ENCODE results near the gene SAMD3. TPM values are rescaled to one million over a fixed set of nuclear protein-coding genes. Genes with fewer than 3 reads are reported as not detected.

SAMD3 gene
- total and polyA plus RNA-seq, 2 experiments from 2014 or later = 3.8 to 4.9 TPM

- Histone ChIP-seq H3K4me3 (no peak overlapping the region), H3K27me3 (ENCODE audit: insufficient read depth) (no peaks in the 10 kb centered on the region), H4K20me1 (replicated peaks; ENCODE audit: insufficient read depth) (no peaks in the 10 kb centered on the region), H2AFZ (no peak overlapping the region), H3K9me2 (ENCODE audit: insufficient read depth) (no peaks in the 10 kb centered on the region), H3K36me3 (ENCODE audit: insufficient read depth) (no peaks in the 10 kb centered on the region), H3K4me2 (no peak overlapping the region), H3K79me2 (replicated peaks; ENCODE audit: insufficient read depth) (no peaks in the 10 kb centered on the region), H3K27ac (ENCODE audit: low read depth) (no peak overlapping the region), H3K4me1 (ENCODE audit: insufficient read depth) (no peaks in the 10 kb centered on the region), H3F3A (replicated peaks; ENCODE audit: low read depth) (no peaks in the 10 kb centered on the region)
- Mint-ChIP-seq H3K4me3 (no peak overlapping the region), H3K27ac (no peak overlapping the region), H3K27me3 (ENCODE audit: insufficient read depth, low read depth, poor library complexity) (peaks cover 1% of the 10 kb centered on the region), H3K9me3 (peaks cover 34% of the 10 kb centered on the region), H3K36me3 (ENCODE audit: low read depth) (peaks cover 37% of the 10 kb centered on the region), H3K4me1 (no peaks in the 10 kb centered on the region)
- no peak for TF ChIP-seq CREB1 (CRISPR knock-in tag; IDR thresholded peaks at IDR 0.05; ENCODE audit: low read depth)
- no peak for TF ChIP-seq EZH2phosphoT487 (IDR thresholded peaks at IDR 0.05; ENCODE audit: unreplicated experiment)
- no peak for TF ChIP-seq STAT1 (IDR thresholded peaks at IDR 0.05; ENCODE audit: unreplicated experiment)
- no peak for TF ChIP-seq EZH2 (IDR thresholded peaks at IDR 0.05; ENCODE audit: low read depth, unreplicated experiment)
- TF ChIP-seq, protein P1, sequence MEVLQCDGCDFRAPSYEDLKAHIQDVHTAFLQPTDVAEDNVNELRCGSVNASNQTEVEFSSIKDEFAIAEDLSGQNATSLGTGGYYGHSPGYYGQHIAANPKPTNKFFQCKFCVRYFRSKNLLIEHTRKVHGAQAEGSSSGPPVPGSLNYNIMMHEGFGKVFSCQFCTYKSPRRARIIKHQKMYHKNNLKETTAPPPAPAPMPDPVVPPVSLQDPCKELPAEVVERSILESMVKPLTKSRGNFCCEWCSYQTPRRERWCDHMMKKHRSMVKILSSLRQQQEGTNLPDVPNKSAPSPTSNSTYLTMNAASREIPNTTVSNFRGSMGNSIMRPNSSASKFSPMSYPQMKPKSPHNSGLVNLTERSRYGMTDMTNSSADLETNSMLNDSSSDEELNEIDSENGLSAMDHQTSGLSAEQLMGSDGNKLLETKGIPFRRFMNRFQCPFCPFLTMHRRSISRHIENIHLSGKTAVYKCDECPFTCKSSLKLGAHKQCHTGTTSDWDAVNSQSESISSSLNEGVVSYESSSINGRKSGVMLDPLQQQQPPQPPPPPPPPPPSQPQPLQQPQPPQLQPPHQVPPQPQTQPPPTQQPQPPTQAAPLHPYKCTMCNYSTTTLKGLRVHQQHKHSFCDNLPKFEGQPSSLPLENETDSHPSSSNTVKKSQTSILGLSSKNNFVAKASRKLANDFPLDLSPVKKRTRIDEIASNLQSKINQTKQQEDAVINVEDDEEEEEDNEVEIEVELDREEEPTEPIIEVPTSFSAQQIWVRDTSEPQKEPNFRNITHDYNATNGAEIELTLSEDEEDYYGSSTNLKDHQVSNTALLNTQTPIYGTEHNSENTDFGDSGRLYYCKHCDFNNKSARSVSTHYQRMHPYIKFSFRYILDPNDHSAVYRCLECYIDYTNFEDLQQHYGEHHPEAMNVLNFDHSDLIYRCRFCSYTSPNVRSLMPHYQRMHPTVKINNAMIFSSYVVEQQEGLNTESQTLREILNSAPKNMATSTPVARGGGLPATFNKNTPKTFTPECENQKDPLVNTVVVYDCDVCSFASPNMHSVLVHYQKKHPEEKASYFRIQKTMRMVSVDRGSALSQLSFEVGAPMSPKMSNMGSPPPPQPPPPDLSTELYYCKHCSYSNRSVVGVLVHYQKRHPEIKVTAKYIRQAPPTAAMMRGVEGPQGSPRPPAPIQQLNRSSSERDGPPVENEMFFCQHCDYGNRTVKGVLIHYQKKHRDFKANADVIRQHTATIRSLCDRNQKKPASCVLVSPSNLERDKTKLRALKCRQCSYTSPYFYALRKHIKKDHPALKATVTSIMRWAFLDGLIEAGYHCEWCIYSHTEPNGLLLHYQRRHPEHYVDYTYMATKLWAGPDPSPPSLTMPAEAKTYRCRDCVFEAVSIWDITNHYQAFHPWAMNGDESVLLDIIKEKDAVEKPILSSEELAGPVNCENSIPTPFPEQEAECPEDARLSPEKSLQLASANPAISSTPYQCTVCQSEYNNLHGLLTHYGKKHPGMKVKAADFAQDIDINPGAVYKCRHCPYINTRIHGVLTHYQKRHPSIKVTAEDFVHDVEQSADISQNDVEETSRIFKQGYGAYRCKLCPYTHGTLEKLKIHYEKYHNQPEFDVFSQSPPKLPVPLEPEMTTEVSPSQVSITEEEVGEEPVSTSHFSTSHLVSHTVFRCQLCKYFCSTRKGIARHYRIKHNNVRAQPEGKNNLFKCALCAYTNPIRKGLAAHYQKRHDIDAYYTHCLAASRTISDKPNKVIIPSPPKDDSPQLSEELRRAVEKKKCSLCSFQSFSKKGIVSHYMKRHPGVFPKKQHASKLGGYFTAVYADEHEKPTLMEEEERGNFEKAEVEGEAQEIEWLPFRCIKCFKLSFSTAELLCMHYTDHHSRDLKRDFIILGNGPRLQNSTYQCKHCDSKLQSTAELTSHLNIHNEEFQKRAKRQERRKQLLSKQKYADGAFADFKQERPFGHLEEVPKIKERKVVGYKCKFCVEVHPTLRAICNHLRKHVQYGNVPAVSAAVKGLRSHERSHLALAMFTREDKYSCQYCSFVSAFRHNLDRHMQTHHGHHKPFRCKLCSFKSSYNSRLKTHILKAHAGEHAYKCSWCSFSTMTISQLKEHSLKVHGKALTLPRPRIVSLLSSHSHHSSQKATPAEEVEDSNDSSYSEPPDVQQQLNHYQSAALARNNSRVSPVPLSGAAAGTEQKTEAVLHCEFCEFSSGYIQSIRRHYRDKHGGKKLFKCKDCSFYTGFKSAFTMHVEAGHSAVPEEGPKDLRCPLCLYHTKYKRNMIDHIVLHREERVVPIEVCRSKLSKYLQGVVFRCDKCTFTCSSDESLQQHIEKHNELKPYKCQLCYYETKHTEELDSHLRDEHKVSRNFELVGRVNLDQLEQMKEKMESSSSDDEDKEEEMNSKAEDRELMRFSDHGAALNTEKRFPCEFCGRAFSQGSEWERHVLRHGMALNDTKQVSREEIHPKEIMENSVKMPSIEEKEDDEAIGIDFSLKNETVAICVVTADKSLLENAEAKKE (CRISPR knock-in tag; IDR thresholded peaks at IDR 0.05) = no peak
- no peak for TF ChIP-seq ZNF331 (CRISPR knock-in tag; IDR thresholded peaks at IDR 0.05; ENCODE audit: low read depth)
- no peak for TF ChIP-seq POLR2AphosphoS5 (IDR thresholded peaks at IDR 0.05; ENCODE audit: low read depth)
- TF ChIP-seq REST (IDR thresholded peaks at IDR 0.05; ENCODE audit: unreplicated experiment) = no peak
- no peak for TF ChIP-seq ZNF114 (CRISPR knock-in tag; IDR thresholded peaks at IDR 0.05)
- no peak for TF ChIP-seq NANOG (IDR thresholded peaks at IDR 0.05; ENCODE audit: borderline replicate concordance)
- ATAC-seq (no peak), DNase-seq (ENCODE audit: low spot score) (no peak)
Observed at GRCh38 chr6:130259140-130259539, 36.4 kb upstream of the SAMD3 start.
